Karpas-422 (cell line): ENCODE data around the gene CCDC106. TPM values are rescaled to one million over a fixed set of nuclear protein-coding genes. Genes with fewer than 3 reads are reported as not detected.

ENCODE experiments used
- DNase-seq: peaks from one replicate; pipeline ENCODE4 v3.0.0-alpha.2; 2015
- H2AFZ ChIP-seq: fragments of 200-600 bp; sonication (generic); 2 replicates; pipeline ENCODE4 v1.6.1; 2014; ENCODE audit warnings: antibody characterized with exemption, low read length, mixed read lengths
- H3K27ac ChIP-seq: fragments of 200-600 bp; sonication (generic); 2 replicates; pipeline ENCODE4 v1.5.1; 2014; ENCODE audit warnings: mild to moderate bottlenecking, low read length, moderate library complexity
- H3K27me3 ChIP-seq: fragments of 200-600 bp; sonication (generic); 2 replicates; pipeline ENCODE4 v1.6.1; 2014; ENCODE audit warnings: low read length, mixed read lengths
- H3K36me3 ChIP-seq: fragments of 200-600 bp; sonication (generic); 2 replicates; pipeline ENCODE4 v1.6.1; 2014; ENCODE audit warnings: low read length, mixed read lengths; ENCODE audit not compliant: insufficient read depth
- H3K4me1 ChIP-seq: fragments of 200-600 bp; sonication (generic); 2 replicates; pipeline ENCODE4 v1.6.1; 2014; ENCODE audit warnings: mild to moderate bottlenecking, low read length, mixed read lengths
- H3K4me2 ChIP-seq: fragments of 200-600 bp; sonication (generic); 2 replicates; pipeline ENCODE4 v1.6.1; 2014; ENCODE audit warnings: low read length, low read depth, mild to moderate bottlenecking; ENCODE audit not compliant: poor library complexity, severe bottlenecking
- H3K4me3 ChIP-seq: fragments of 200-600 bp; sonication (generic); 2 replicates; pipeline ENCODE4 v1.5.1; 2014; ENCODE audit warnings: mild to moderate bottlenecking, antibody characterized with exemption, low read length, mixed read lengths
- H3K79me2 ChIP-seq: fragments of 200-600 bp; sonication (generic); 2 replicates; pipeline ENCODE4 v1.6.1; 2014; ENCODE audit warnings: mild to moderate bottlenecking, low read length, mixed read lengths
- H3K9ac ChIP-seq: fragments of 200-600 bp; sonication (generic); 2 replicates; pipeline ENCODE4 v1.6.0; 2014; ENCODE audit warnings: low read length
- H3K9me2 ChIP-seq: fragments of 200-600 bp; sonication (generic), shearing (Covaris generic); replicated peaks from 2 replicates; pipeline ENCODE4 v1.6.0; 2014; ENCODE audit warnings: mild to moderate bottlenecking, low read length, moderate library complexity; ENCODE audit not compliant: insufficient read depth
- H3K9me3 ChIP-seq: fragments of 300-700, 200-600 bp; sonication (generic); 2 replicates; pipeline ENCODE4 v1.6.1; 2014; ENCODE audit warnings: low read length, mixed read lengths
- H4K20me1 ChIP-seq: fragments of 200-600 bp; sonication (generic); 2 replicates; pipeline ENCODE4 v1.6.1; 2014; ENCODE audit warnings: mild to moderate bottlenecking, antibody characterized with exemption, low read length, low read depth; ENCODE audit not compliant: insufficient read depth
- total RNA-seq: library from RNA; depleted of rRNA; stranded (reverse); fragments of >200 nt; shearing (Covaris generic); gene quantifications from 2 replicates; pipeline ENCODE4 v1.2.3, GENCODE V29; 2014; ENCODE audit warnings: low replicate concordance

The CCDC106 gene
- total RNA-seq, 1 experiment from 2014 or later = 26.2 TPM

DNA sequence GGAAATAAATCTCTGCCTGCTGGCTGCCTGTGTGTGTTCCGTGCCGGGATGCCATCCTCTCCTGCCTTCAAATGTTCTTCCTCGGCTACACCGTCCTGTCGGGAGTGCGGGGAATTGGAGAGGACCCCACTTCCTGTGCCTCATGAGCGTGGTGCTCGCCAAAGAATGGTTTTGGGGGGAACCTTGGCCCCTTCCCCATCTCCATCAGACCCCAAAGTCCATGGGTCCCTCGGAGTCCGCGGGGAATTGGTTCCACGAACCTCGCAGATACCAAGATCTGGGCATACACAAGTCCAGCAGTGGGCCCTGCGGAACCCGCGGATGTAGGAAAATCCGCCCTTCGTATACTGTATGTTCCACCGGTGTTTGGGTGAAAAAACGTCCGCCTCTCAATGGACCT is 44.9 kb upstream of the CCDC106 start:
- Histone ChIP-seq H2AFZ (no peak overlapping the region), H3K4me1 (peaks cover 34% of the 10 kb centered on the region), H3K4me2 (no peak overlapping the region), H3K79me2 (peaks cover 31% of the 10 kb centered on the region), H3K4me3 (no peak overlapping the region), H3K9me3 (no peaks in the 10 kb centered on the region), H3K27ac (no peak overlapping the region), H3K27me3 (no peaks in the 10 kb centered on the region), H3K9ac (no peak overlapping the region), H4K20me1 (no peaks in the 10 kb centered on the region; the same call in 1 of the 2 replicates), H3K9me2 (no peaks in the 10 kb centered on the region), H3K36me3 (peaks cover 7% of the 10 kb centered on the region; the same call in 1 of the 2 replicates)
- no peak for DNase-seq

DNA sequence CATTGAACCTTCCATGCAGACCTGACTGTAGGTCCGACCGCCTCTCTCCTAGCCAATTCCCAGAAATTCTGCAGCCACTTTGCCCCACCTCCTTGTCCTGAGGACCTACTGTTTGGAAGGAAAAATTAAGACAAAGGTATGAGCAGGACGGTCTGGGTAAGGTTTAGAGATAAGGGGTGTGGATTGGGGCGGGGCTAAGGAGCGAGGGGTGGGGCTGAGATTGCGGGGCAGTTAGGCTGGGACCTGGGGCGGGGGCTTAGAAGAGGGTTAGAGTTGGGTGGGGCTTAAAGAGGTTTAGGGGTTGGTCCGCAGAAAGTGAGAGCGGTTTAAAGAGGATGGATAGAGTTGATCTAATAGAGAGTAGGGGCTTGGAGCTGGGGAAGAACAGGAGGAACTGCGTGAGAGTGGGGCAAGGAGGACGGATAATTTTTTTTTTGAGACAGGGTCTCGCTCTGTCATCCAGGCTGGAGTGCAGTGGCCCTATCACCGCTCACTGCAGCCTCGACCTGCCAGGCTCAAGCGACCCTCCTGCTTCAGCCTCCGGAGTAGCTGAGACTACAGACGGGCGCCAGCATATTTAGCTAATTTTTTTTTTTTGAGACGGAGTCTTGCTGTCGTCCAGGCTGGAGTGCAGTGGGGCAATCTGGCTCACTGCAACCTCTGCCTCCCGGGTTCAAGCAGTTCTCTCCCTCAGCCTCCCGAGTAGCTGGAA is 44.3 kb upstream of the CCDC106 start:
- Histone ChIP-seq H3K4me2 (no peak overlapping the region), H3K9me2 (no peaks in the 10 kb centered on the region), H3K36me3 (peaks cover 11% of the 10 kb centered on the region), H3K27me3 (no peaks in the 10 kb centered on the region), H4K20me1 (no peaks in the 10 kb centered on the region; the same call in 1 of the 2 replicates), H3K9ac (no peak overlapping the region), H3K4me3 (no peak overlapping the region; the same call in 1 of the 2 replicates), H3K9me3 (no peaks in the 10 kb centered on the region), H3K4me1 (peaks cover 28% of the 10 kb centered on the region), H3K79me2 (peaks cover 30% of the 10 kb centered on the region), H3K27ac (no peak overlapping the region), H2AFZ (no peak overlapping the region)
- DNase-seq = no peak

- Histone ChIP-seq H3K27ac (peak overlapping the region; percentile 87), H2AFZ (no peak overlapping the region), H3K27me3 (no peaks in the 10 kb centered on the region), H3K9ac (peak overlapping the region; percentile 89), H3K4me2 (peak overlapping the region; percentile 75), H3K9me3 (no peaks in the 10 kb centered on the region), H3K79me2 (peaks cover 44% of the 10 kb centered on the region), H4K20me1 (peaks cover 6% of the 10 kb centered on the region), H3K4me3 (peak overlapping the region; percentile 75), H3K36me3 (peaks cover 24% of the 10 kb centered on the region), H3K4me1 (peaks cover 28% of the 10 kb centered on the region), H3K9me2 (no peaks in the 10 kb centered on the region)
- peak; percentile 100 for DNase-seq
Observed at GRCh38 chr19:55605207-55605636, 42.8 kb upstream of the CCDC106 start.

DNA sequence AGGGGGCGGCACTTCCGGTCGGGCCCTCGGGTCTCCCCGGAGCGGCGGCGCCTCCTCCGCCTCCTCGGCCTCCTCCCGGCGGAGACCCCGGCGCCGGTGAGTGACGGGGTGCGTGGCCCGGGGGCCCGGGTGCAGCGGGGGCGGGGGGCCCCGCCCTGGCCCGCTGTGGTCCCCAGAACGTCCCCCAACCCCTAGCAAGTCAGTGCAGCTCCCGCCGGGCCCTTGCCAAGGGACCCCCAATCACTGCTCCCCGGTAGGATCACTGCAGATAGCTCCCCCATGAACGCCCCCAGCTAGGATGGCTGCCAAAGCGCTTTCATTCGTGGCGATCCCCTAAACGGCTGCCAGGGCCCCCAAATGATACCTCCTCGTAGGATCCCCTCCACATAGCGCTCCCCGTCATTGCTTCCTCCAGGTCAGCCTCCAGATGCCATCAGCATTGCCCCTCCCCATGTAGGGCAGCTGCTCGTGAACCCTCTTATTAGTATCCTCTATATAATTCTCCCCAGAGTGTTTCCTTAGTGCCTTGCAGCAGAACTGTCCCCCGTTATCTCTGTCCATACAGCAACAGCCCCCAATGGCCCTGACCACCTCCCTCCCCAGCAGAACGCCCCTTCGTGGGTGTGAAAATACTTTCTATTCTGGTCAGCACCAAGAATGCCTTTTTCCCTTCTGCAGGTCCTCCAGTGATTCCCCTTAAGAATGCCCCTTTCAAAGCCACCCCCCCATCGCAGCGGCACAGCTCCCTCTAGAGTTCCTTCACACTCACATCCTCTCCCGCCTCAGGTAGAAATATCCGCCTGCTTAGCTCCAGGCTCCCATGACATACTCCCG is 42.2 kb upstream of the CCDC106 start, which contains the start of gene ZNF865:
Gene ZNF865 (plus strand): TSS at position 11 of the 834 bp plus-strand sequence. CDS start 7,972 bp downstream, outside the sequence.
- Histone ChIP-seq H3K27me3 (no peaks in the 10 kb centered on the region), H4K20me1 (peaks cover 11% of the 10 kb centered on the region), H3K9ac (peak within 1 kb of the TSS; percentile 89), H3K4me1 (peaks cover 23% of the 10 kb centered on the region), H3K9me2 (no peaks in the 10 kb centered on the region), H2AFZ (peak within 1 kb of the TSS; percentile 30; the same call in 1 of the 2 replicates), H3K79me2 (peaks cover 50% of the 10 kb centered on the region), H3K9me3 (no peaks in the 10 kb centered on the region), H3K4me2 (peak within 1 kb of the TSS; percentile 75), H3K36me3 (peaks cover 24% of the 10 kb centered on the region), H3K4me3 (peak within 1 kb of the TSS; percentile 75), H3K27ac (peak within 1 kb of the TSS; percentile 87)
- DNase-seq = peak; percentile 92

- peaks cover 13% of the 10 kb centered on the region for H4K20me1 ChIP-seq
- H3K27me3 ChIP-seq = no peaks in the 10 kb centered on the region
- peaks cover 24% of the 10 kb centered on the region for H3K36me3 ChIP-seq
- peak overlapping the region; percentile 89 for H3K9ac ChIP-seq
- peaks cover 56% of the 10 kb centered on the region for H3K79me2 ChIP-seq
- H3K9me2 ChIP-seq = no peaks in the 10 kb centered on the region
- H2AFZ ChIP-seq = no peak overlapping the region
- peak overlapping the region; percentile 75 for H3K4me3 ChIP-seq
- peak overlapping the region; percentile 87; the same call in 1 of the 2 replicates for H3K27ac ChIP-seq
- peaks cover 21% of the 10 kb centered on the region for H3K4me1 ChIP-seq
- DNase-seq = no peak
- no peaks in the 10 kb centered on the region for H3K9me3 ChIP-seq
- H3K4me2 ChIP-seq = peak overlapping the region; percentile 75
Observed at GRCh38 chr19:55606471-55606787, 41.6 kb upstream of the CCDC106 start.

DNA sequence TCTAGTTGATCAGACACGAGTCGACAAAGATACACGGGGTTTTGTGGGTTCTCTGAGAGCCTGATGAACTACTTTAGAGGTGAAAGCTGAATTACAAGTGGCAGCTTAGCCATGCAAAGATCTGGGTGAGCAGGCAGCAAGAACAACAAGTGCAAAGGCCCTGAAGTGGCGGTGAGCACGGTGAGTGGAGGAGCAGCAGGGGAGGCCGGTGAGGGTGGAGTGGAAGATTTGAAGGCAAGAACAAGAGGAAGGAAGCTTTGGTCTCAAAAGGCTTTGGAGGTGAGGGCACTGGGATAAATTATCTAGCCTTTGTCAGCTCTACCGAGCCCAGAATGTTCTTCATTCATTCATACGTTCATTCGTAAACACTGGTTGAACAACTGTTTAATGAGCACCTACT is 41.2 kb upstream of the CCDC106 start:
- H3K4me3 ChIP-seq = peak overlapping the region; percentile 75

GRCh38 chr19:55609326-55609725 is 38.7 kb upstream of the CCDC106 start:
- H3K27ac ChIP-seq = no peak overlapping the region
- H3K9me2 ChIP-seq = no peaks in the 10 kb centered on the region
- no peak overlapping the region for H3K4me2 ChIP-seq
- H3K27me3 ChIP-seq = no peaks in the 10 kb centered on the region
- H2AFZ ChIP-seq = no peak overlapping the region
- H3K9ac ChIP-seq = no peak overlapping the region
- no peak for DNase-seq
- peaks cover 24% of the 10 kb centered on the region for H3K36me3 ChIP-seq
- peaks cover 18% of the 10 kb centered on the region for H4K20me1 ChIP-seq
- H3K79me2 ChIP-seq = peaks cover 73% of the 10 kb centered on the region
- H3K4me1 ChIP-seq = peaks cover 25% of the 10 kb centered on the region
- no peak overlapping the region for H3K4me3 ChIP-seq
- no peaks in the 10 kb centered on the region for H3K9me3 ChIP-seq

More for the DNA sequence above, 41.2 kb upstream of the CCDC106 start:
- H3K4me1 ChIP-seq = peaks cover 25% of the 10 kb centered on the region
- H3K4me2 ChIP-seq = peak overlapping the region; percentile 75
- no peaks in the 10 kb centered on the region for H3K9me3 ChIP-seq
- no peaks in the 10 kb centered on the region for H3K27me3 ChIP-seq
- peaks cover 13% of the 10 kb centered on the region for H4K20me1 ChIP-seq
- H3K27ac ChIP-seq = no peak overlapping the region
- DNase-seq = no peak
- peaks cover 24% of the 10 kb centered on the region for H3K36me3 ChIP-seq
- H3K9ac ChIP-seq = peak overlapping the region; percentile 89
- no peaks in the 10 kb centered on the region for H3K9me2 ChIP-seq
- H3K79me2 ChIP-seq = peaks cover 60% of the 10 kb centered on the region
- no peak overlapping the region for H2AFZ ChIP-seq
